Loucy (cell line): Measurements from ENCODE around the gene VANGL1.

ENCODE experiments used
- EZH2phosphoT487 ChIP-seq: fragments of 200-600 bp; IDR thresholded peaks from 2 replicates; pipeline ENCODE4 v1.6.1; 2018; ENCODE audit warnings: antibody characterized with exemption, mild to moderate bottlenecking, moderate library complexity, borderline replicate concordance
- TF ChIP-seq, protein P1 (sequence below): fragments of 200-600 bp; sonication (generic); conservative IDR thresholded peaks from 2 replicates; pipeline ENCODE4 v1.5.1; 2014; ENCODE audit warnings: mild to moderate bottlenecking, antibody characterized with exemption, low read length

GRCh38 chr1:115654663-115655305, 13.0 kb downstream of the VANGL1 start:
- TF ChIP-seq, protein P1, sequence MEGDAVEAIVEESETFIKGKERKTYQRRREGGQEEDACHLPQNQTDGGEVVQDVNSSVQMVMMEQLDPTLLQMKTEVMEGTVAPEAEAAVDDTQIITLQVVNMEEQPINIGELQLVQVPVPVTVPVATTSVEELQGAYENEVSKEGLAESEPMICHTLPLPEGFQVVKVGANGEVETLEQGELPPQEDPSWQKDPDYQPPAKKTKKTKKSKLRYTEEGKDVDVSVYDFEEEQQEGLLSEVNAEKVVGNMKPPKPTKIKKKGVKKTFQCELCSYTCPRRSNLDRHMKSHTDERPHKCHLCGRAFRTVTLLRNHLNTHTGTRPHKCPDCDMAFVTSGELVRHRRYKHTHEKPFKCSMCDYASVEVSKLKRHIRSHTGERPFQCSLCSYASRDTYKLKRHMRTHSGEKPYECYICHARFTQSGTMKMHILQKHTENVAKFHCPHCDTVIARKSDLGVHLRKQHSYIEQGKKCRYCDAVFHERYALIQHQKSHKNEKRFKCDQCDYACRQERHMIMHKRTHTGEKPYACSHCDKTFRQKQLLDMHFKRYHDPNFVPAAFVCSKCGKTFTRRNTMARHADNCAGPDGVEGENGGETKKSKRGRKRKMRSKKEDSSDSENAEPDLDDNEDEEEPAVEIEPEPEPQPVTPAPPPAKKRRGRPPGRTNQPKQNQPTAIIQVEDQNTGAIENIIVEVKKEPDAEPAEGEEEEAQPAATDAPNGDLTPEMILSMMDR: no peak
- TF ChIP-seq EZH2phosphoT487: no peak
